ENCODE measurements around the gene C11orf54. TPM values are rescaled to one million over a fixed set of nuclear protein-coding genes. Genes with fewer than 3 reads are reported as not detected.

C11orf54 gene
- total and polyA plus RNA-seq, 10 of the 15 experiments (the other 5 are each of a cell fraction or from before 2014, with no cell fraction given) = 15.1 to 32.3 (median 26.8) TPM

DNA sequence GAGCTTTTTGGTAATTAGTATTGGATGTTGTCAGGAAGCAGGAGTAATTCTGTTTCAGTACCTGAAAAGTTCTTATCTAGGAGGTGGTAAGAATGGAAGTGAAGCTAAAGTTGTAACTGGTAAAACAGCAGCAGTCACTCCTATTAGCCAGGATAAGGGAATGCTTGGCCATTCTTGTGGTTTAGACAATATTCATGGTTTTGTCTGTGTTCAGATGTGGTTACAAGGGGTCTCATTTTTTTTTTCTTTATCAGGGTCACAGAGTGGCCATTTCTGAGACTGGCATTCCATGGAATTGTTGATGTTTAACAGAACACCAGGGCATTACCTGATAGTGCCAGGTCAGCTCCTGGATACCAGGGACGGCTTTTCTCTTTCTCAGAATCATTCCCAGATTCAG is 24.0 kb upstream of the C11orf54 start:
- H4K20me1 ChIP-seq (ENCODE audit: control insufficient read depth, insufficient read depth) = no peaks in the 10 kb centered on the region
- no peak overlapping the region for H3K9ac ChIP-seq (ENCODE audit: control insufficient read depth, insufficient read depth, low read length)
- H3K9me3 ChIP-seq (replicated peaks; ENCODE audit: control insufficient read depth, insufficient read depth, low read length) = no peaks in the 10 kb centered on the region; the same call in 2 of the 3 replicates
- WGBS (ENCODE audit: insufficient coverage, insufficient replicate concordance, low lambda C conversion rate, missing lambda C conversion rate) = 95% methylated on average over 1 of the region's 1 CpG
- peaks cover 12% of the 10 kb centered on the region for H3K4me1 ChIP-seq (ENCODE audit: control insufficient read depth, insufficient read depth, low read length)
- FAIRE-seq (peak; percentile 52), ATAC-seq (no peak), DNase-seq (ENCODE audit: low read depth, low spot score) (no peak)
- BruUV-seq (replicated peaks) = no TSS peak
- peak overlapping the region; percentile 70 for H3K4me2 ChIP-seq (ENCODE audit: control insufficient read depth, insufficient read depth)
- intact Hi-C loops (cut with micrococcal nuclease; ENCODE audit: unreplicated experiment) (no loop called here), in situ Hi-C loops (cut with MboI) (no loop called here)
- TF ChIP-seq, protein P1, sequence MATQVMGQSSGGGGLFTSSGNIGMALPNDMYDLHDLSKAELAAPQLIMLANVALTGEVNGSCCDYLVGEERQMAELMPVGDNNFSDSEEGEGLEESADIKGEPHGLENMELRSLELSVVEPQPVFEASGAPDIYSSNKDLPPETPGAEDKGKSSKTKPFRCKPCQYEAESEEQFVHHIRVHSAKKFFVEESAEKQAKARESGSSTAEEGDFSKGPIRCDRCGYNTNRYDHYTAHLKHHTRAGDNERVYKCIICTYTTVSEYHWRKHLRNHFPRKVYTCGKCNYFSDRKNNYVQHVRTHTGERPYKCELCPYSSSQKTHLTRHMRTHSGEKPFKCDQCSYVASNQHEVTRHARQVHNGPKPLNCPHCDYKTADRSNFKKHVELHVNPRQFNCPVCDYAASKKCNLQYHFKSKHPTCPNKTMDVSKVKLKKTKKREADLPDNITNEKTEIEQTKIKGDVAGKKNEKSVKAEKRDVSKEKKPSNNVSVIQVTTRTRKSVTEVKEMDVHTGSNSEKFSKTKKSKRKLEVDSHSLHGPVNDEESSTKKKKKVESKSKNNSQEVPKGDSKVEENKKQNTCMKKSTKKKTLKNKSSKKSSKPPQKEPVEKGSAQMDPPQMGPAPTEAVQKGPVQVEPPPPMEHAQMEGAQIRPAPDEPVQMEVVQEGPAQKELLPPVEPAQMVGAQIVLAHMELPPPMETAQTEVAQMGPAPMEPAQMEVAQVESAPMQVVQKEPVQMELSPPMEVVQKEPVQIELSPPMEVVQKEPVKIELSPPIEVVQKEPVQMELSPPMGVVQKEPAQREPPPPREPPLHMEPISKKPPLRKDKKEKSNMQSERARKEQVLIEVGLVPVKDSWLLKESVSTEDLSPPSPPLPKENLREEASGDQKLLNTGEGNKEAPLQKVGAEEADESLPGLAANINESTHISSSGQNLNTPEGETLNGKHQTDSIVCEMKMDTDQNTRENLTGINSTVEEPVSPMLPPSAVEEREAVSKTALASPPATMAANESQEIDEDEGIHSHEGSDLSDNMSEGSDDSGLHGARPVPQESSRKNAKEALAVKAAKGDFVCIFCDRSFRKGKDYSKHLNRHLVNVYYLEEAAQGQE (IDR thresholded peaks at IDR 0.05; ENCODE audit: low read depth, low read length) = no peak
- TF ChIP-seq SMC3 (IDR thresholded peaks at IDR 0.05; ENCODE audit: borderline replicate concordance, low read length) (no peak), ELK1 (IDR thresholded peaks at IDR 0.05; ENCODE audit: low read depth, low read length) (no peak), HDAC2 (IDR thresholded peaks at IDR 0.05) (no peak), NR2C2 (IDR thresholded peaks at IDR 0.05; ENCODE audit: borderline replicate concordance, control insufficient read depth, insufficient read length, low read depth) (no peak)
- TF ChIP-seq, protein P2, sequence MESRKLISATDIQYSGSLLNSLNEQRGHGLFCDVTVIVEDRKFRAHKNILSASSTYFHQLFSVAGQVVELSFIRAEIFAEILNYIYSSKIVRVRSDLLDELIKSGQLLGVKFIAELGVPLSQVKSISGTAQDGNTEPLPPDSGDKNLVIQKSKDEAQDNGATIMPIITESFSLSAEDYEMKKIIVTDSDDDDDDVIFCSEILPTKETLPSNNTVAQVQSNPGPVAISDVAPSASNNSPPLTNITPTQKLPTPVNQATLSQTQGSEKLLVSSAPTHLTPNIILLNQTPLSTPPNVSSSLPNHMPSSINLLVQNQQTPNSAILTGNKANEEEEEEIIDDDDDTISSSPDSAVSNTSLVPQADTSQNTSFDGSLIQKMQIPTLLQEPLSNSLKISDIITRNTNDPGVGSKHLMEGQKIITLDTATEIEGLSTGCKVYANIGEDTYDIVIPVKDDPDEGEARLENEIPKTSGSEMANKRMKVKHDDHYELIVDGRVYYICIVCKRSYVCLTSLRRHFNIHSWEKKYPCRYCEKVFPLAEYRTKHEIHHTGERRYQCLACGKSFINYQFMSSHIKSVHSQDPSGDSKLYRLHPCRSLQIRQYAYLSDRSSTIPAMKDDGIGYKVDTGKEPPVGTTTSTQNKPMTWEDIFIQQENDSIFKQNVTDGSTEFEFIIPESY (IDR thresholded peaks at IDR 0.05) = no peak
- H3K79me2 ChIP-seq (ENCODE audit: control insufficient read depth, insufficient read depth, low read length) = peaks cover 5% of the 10 kb centered on the region
- no peak overlapping the region for H2AFZ ChIP-seq (ENCODE audit: control insufficient read depth, low read depth, low read length)
- no peak overlapping the region for H3K4me3 ChIP-seq
- no peaks in the 10 kb centered on the region for H3K27me3 ChIP-seq (replicated peaks in 1 of 2; ENCODE audit: control insufficient read depth in 2 of 2, insufficient read depth in 2 of 2, low read length in 1 of 2)
- ChIA-PET RAD21 (ENCODE audit: unreplicated experiment) (interaction anchor here (1.2 to 3.2 kb wide), 2 partner anchors 24 to 67 kb away, joined by 3 to 10 read pairs; partner anchors contain the start of genes C11orf54, MED17 and TAF1D), POLR2A (interaction anchor here (1.4 to 1.5 kb wide), 2 partner anchors 10 to 24 kb away, joined by 4 read pairs; partner anchors contain the start of genes C11orf54 and TAF1D), CTCF (interaction anchor here (0.7 to 1.2 kb wide), 3 partner anchors 10 to 54 kb away, joined by 3 read pairs; no protein-coding TSS in a partner anchor), SMC1A (ENCODE audit: uncharacterized antibody, unreplicated experiment) (interaction anchor here (0.9 to 5.3 kb wide), 4 partner anchors 15 to 50 kb away, joined by 3 to 30 read pairs (median 16); partner anchors contain the start of genes C11orf54 and TAF1D)
- peaks cover 13 to 23% of the 10 kb centered on the region in 2 experiments for H3K36me3 ChIP-seq (ENCODE audit: control insufficient read depth in 2 of 2, insufficient read depth in 2 of 2, low read length in 1 of 2)
- peak overlapping the region; percentile 82 for H3K27ac ChIP-seq (ENCODE audit: control insufficient read depth, insufficient read depth)
